Keratinocyte (primary cell): ENCODE data around the gene G6PC3.

Experiments used
- EZH2 ChIP-seq: IDR thresholded peaks from one replicate; pipeline ENCODE4 v1.6.1; 2012; ENCODE audit warnings: inconsistent platforms, mild to moderate bottlenecking, low read length, moderate library complexity
- TF ChIP-seq, protein P1 (sequence below), 3 experiments: IDR thresholded peaks in 1 of 3; conservative IDR thresholded peaks in 1 of 3; optimal IDR thresholded peaks in 1 of 3; 2 replicates in 2 of 3; 3 replicates in 1 of 3; pipeline versions ENCODE3 to v1.5.1; 2011; ENCODE audit warnings: low read length in 3 of 3, mild to moderate bottlenecking in 3 of 3, moderate library complexity in 2 of 3, control low read depth in 1 of 3, inconsistent platforms in 1 of 3; ENCODE audit not compliant: insufficient read depth in 2 of 3; ENCODE audit errors: extremely low read depth in 1 of 3

DNA sequence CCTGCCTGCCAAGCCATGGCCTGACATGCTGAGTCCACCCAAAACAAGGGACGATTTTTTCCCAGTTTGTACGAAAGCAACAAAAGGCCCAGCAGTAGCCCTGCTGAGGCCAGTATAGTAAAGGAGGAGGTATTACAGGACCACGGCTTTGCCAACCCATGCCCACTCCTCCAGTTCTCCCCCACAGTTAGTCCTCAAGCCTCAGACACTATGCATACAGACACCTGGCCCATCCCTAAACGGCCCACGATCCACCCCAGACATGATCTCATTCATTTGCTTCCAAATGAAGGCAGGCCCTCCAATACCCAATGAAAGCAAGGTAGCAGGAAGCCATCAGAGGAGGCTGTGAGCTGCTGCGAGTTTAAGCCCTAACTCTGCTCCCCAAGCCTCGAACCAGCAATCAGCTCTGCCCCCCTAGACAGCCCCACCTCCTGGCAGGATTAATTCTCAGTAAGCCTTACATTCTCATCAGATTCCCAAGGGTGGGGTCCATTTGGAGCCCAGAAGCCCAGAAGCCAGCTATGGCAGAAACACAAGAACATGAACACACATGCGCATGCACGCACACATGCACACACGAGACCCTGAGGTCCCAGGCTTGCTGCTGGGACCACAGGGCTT lies 48.0 kb downstream of the G6PC3 start:
- TF ChIP-seq, protein P1, sequence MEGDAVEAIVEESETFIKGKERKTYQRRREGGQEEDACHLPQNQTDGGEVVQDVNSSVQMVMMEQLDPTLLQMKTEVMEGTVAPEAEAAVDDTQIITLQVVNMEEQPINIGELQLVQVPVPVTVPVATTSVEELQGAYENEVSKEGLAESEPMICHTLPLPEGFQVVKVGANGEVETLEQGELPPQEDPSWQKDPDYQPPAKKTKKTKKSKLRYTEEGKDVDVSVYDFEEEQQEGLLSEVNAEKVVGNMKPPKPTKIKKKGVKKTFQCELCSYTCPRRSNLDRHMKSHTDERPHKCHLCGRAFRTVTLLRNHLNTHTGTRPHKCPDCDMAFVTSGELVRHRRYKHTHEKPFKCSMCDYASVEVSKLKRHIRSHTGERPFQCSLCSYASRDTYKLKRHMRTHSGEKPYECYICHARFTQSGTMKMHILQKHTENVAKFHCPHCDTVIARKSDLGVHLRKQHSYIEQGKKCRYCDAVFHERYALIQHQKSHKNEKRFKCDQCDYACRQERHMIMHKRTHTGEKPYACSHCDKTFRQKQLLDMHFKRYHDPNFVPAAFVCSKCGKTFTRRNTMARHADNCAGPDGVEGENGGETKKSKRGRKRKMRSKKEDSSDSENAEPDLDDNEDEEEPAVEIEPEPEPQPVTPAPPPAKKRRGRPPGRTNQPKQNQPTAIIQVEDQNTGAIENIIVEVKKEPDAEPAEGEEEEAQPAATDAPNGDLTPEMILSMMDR (optimal IDR thresholded peaks at IDR 0.05 in 1 of 3, IDR thresholded peaks at IDR 0.05 in 1 of 3, conservative IDR thresholded peaks at IDR 0.05 in 1 of 3; ENCODE audit: extremely low read depth in 1 of 3, insufficient read depth in 2 of 3, low read length in 3 of 3): no peak
- TF ChIP-seq EZH2: no peak
